HG03575 (cell line): Measurements from ENCODE around the gene RAB3A.
"Not testable (repeated sequence)": the region's sequence is repeated elsewhere in the genome, so short reads cannot be mapped to it uniquely, and the experiment has no call there.

Experiments
- ATAC-seq: cut with Tn5 transposase; IDR thresholded peaks from one replicate; pipeline ENCODE4 v1.9.1; 2021; ENCODE audit not compliant: unreplicated experiment, insufficient number of reproducible peaks, low FRiP score; ENCODE audit errors: extremely low read depth

The RAB3A gene

GRCh38 chr19:18173572-18174288, 30.1 kb downstream of the RAB3A start, which contains the start of gene IFI30:
IFI30 (plus strand) TSS chr19:18173813; CDS start chr19:18173842, 29 bp downstream.
- no peak for ATAC-seq

GRCh38 chr19:18173054-18173571, 30.7 kb downstream of the RAB3A start:
- no peak for ATAC-seq

GRCh38 chr19:18172331-18173053, 31.4 kb downstream of the RAB3A start:
- ATAC-seq: no peak

- ATAC-seq: no peak
Observed at GRCh38 chr19:18171605-18172327, 32.1 kb downstream of the RAB3A start.

GRCh38 chr19:18170714-18171255, 33.1 kb downstream of the RAB3A start:
- ATAC-seq: no peak

GRCh38 chr19:18168673-18169381, 35.0 kb downstream of the RAB3A start:
- no peak for ATAC-seq

- no peak for ATAC-seq
Observed at GRCh38 chr19:18167975-18168645, 35.7 kb downstream of the RAB3A start.

- ATAC-seq: no peak
Observed at GRCh38 chr19:18167011-18167410, 36.8 kb downstream of the RAB3A start.

GRCh38 chr19:18165794-18166544, 37.9 kb downstream of the RAB3A start:
- no peak for ATAC-seq

GRCh38 chr19:18164072-18164471, 39.8 kb downstream of the RAB3A start:
- no peak for ATAC-seq

- no peak for ATAC-seq
Observed at GRCh38 chr19:18161636-18162002, 42.2 kb downstream of the RAB3A start.

- ATAC-seq: no peak
Observed at GRCh38 chr19:18160971-18161635, 42.7 kb downstream of the RAB3A start.

- no peak for ATAC-seq
Observed at GRCh38 chr19:18160493-18160970, 43.3 kb downstream of the RAB3A start.

GRCh38 chr19:18159810-18160209, 44.0 kb downstream of the RAB3A start:
- ATAC-seq: no peak

GRCh38 chr19:18159059-18159616, 44.7 kb downstream of the RAB3A start:
- not testable (repeated sequence) for ATAC-seq

GRCh38 chr19:18158467-18158866, 45.4 kb downstream of the RAB3A start:
- ATAC-seq: no peak
